NCI-H1417 (cell line): ENCODE measurements around the gene LRP2.

Source experiments
- DNase-seq, 3 experiments: peaks; one replicate each; lab custom pipeline; 2025; lab: John Stamatoyannopoulos, UW

Gene LRP2

DNA sequence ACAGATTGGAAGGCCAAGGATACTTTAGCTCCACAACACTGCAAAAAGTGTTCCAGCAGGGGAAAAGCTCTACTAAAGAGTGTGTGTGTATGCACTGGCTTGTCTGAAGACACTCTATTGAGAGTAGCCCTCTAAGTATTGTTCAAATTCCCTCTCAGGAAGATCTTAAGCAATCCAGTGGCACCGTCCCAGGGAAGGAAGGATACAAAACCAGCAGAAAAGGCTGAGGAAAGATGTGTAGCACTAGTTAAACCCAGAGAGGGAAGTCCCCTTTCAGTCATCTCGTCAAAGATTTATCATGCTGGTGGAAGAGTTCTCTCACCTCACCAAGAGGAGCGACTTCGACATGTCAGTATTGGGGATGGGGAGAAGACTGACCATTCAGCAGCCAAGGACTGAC is 242.5 kb downstream of the LRP2 start:
- DNase-seq, result no peak

DNA sequence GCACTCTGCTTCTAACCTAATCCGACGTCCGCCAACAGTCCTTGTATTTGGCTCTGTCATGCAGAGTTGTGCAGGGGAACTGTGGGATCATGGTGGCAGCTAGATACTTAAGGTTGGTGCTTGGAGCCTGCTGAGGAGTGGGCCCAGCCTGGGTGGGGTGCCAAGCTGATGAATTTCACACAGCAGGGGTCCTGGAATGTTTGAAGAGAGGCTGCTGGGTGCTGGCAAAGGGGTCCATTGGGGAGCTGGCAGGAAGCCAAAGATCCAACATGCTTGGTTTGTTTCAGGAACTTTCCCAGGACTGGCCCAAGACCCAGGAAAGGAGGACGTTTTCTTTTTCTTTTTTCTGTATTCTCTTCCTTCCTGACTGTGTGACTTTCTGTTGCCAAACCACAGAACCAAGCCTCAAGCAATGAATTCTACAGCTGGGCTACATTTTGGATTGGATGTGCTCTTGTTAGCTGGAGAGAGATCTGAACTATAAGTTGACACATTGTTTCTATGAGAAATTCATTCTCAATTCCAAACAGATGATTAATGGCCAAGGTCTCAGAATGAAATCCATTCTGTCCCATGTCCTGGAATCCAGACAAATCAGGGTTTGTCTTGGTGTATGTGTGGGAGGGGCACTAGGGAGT is 243.1 kb downstream of the LRP2 start:
- no peak for DNase-seq

DNA sequence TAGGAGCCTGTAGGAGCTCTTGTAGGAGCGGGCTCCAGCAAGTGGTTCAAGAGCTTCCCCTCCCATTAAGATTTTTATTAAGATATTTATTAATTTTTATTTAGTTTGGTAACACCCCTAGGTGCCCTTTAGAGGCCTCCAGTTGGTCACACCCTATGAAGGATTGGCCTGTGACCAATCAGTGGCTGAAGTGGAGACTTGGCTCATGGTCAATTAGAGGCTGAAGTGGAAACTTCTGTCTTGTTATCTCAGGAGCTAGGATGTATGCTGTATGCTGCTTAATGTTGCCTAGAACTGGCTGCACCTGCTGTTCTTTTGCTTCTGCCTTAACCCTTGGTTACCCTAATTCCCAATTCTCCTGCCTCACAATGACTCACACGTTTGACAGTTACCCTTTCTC is 244.3 kb downstream of the LRP2 start:
- peak in 2 of 3 experiments; percentile 4 to 27 for DNase-seq

DNA sequence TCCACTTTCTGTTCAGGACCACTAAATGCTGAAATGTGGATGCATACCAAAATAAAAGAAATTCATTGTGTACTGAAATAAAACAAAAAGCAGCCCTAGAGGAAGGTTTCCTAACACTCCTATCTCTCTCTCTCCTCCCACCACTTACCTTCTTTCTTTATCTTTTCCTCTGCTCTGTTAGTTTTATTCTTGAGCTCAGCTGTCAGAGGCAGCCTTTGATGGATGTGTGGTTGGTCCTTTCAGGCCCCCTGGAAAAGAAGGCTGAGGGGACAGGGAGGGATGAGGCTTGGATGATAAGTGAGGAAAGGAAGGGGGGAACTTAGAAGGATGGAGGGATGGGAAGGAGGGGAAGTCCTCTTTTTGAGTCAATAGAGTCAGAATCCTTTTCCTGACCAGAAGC is 245.3 kb downstream of the LRP2 start:
- DNase-seq, result no peak

DNA sequence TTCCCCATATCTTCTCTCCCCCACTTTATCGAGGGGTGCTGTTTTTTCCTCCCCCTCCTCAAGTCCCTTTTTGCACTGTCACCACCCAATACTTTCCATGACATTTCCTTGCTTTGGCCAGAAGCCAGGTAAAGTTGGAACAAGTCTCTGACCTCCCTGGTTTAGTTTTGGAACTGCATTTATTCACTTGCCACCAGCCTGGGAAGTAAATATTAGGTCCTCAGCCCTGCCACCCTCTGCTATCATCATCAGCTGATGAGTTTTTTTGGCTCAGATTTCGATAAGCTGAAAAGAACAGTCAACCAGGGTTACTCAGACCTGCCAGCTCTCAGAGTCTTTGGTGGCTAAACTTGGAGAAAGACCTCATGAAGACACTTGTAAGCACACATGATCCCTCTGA is 246.0 kb downstream of the LRP2 start:
- DNase-seq, result no peak

DNA sequence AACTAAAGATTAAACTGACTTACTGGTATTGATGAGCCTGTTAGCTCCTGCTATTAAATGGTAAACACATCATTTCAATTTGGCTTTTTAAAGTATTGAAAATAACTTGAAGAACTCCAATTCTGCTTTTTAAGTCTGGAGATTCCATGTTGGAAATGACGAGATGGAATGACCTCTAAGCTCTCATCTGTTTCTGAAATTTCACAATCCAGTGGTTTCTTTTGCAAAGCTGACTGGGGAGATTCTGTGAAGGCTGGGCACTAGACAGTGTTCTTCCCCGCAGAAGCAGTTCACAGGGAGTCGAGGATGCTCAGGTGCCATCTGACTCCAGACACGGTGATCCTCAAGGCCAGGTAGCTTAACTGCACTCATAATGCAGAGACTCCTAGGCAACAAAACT is 248.3 kb downstream of the LRP2 start:
- no peak for DNase-seq

DNA sequence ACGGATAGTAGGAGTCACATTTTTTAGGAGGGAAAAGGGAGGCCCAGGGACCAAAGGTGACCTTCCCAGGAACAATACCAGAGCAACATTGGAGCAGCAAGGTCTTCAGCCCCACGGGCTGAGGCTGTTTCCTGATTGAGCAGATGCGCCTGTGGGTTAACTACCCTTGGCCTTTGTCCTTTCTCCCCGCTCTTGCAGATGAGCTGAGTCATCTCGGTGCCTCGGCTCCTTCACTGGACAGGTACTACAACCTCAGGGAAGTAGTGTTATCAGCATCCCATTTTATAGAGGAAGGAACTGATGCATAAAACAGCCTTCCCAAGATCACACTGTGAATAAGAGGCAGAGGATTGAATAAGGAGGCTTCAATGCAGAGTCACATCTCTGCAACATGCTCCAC is 249.5 kb downstream of the LRP2 start:
- no peak for DNase-seq

DNA sequence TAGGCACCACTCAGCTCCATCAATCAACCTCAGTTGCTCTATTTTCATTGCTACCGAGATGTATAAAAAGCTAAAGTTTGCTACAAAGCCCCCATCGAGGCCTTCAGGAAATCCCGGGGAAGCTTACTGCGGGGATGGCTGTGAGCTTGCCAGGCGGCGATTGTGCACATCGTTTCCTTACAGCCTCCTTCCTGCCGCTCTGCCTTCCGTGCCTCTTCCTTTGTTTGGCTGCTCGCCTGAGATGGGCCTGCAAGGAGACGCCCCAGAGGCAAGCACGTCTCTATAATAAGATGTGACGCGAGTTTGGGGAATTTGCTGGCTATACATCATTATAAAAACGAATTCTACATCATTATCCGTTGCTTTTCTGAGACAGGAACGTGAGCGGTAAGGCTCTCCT is 251.4 kb downstream of the LRP2 start:
- peak in 1 of 3 experiments; percentile 4 for DNase-seq

DNA sequence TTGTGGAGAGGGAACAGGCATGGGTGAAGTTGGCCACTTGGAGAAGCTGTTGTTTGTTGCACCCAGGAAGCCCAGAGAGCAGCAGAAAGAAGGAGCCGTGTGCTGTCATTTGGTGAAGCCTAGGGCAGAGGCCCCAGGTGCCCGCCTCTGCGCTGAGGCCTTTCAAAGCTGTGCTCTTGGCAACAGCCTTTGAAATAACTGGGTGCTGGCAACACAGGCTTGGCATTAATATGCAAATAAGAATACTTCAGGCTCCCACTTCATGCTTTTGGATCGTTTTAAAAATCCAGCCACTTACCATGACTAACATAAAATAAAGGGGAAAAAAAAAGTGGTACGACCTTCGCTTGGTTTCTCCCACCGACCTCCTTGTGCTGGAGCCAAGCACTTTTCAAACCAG is 251.9 kb downstream of the LRP2 start:
- no peak for DNase-seq

DNA sequence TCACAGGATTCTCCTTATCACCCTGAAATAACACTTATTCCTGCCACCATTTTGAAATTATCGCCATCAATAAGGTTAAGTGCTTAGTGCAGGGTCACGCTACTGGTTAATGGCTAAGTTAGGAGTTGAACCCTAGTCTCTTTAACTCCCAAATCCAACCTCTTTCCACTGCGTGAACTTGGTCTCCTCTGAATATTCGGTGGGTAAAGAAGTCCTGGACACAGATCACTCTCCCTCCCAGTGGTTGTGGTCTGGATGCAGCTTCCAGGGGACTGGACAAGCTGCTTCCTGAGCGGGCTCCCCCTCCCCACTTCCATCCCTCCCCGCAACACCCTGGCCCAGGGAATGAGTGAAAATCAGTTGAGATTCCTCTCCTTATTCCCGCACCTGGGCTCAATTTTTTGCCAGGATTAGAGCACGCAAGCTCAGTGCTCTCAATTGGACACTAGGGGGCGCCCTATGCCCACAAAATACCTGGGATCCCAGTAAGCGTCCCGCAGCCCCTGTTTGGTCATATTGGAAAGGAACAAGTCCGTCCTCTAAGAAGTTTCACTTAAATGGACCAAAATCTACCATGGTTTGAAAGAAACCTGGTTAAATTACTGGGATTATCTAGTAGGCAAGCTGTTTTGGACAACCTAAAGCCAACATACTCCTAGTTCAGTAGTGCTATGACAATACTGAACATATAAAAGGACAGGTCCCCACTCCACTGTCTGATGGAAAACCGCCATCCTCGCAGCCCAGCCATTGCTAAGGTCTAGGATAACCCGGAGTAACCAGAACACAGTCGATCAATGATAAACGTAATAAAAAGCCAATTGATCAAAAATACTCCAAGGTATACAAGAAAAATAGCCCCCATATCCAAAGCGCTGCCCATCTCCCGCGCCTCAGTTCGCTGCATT is 252.6 kb downstream of the LRP2 start:
- peak; percentile 4 to 67 (median 58) for DNase-seq

DNA sequence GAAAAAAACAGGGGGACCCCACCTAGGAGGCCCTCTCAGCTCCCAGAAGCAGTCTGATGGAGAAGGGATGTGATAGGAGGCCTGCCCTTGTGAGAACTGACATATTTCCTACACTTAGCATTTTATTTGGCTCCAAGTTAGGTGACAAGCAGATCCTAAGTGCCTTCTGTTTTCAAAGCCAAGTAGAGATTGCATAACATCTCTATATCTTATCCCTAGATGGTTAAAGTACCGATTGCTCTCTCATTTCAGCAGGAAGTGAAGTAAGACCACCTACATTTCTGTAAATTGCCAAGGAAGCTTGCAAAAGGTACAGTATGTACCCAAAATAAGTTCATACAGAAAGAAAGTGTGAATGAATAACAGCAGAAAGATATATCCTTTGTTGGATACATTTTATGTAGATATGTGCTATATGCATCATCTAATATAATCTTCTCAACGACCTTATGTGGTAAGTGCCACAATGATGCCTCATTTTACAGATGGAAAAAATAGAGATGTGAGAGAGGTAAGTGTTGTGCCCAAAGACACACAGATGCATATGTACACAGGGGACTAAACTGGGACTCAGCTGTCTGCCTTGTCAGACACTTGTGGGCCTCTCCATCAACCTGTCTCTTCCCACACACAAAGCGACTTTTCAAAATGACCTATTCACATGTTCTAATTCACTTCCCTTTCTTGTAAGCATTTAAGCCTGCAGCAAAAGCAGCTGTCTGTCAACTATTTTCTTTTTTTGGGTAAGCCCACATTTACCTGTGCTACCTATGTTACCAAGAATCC is 254.0 kb downstream of the LRP2 start:
- DNase-seq, result no peak

DNA sequence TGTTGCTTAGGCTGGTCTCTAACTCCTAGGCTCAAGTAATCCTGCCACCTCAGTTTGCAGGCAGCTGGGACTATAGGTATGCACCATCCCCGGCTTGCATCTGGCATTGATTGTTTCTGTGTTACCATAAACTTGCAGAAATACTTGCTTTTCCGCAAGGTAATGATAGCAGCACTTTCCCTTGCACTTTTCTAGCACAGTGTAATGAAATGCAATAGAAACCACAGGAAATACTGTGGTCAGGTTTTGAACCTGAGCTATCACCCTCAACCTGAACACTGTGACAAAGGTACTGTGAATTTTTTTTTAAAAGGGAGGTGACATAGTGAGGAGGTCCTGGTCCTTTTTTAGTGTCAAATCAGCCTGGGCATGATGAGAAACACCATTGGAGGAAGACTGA is 254.7 kb downstream of the LRP2 start:
- DNase-seq, result no peak

DNA sequence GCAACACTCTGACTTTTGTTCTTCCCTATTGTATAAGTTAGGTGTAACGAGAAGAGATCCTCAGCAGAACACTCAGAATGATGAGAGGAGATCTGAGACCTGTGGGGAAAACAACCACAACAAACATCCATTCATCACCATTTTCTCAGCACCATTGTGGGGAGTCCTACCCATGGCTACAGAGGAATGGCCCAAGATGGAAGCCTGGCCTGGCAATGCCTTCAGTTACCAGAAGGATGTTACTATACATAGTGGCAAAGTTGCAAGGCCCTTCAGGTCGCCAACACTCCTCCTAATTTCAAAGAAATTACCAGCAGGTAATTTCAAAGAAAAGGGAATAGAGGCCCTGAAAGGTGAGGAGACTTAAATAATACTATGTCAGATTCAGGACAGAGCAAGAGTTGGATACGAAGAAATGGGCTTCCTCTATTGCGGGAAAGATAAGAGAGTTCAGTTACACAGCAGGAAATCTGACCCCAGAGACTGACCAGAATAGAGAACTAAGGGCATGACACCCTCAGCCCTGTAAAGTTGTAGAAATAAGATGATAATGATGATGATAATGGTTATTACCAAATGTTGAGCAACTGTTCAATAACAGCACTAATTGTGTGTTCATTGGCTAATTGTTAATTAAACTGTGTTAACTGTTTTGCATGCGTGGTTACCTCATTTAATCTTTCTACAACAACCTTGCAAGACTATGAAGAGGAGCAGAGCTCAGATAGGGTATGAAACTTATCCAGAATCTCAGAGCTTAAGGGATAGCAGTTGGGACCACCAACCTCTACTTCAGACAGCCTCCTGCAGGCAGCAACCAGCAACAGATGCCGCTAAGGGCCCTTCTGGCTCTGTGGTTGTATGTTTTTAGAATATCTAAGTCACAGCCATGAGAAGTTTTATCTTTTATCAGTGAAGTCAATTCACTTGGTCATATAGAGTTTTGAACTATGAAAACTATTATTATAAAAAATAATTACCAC is 255.5 kb downstream of the LRP2 start:
- DNase-seq, result no peak

DNA sequence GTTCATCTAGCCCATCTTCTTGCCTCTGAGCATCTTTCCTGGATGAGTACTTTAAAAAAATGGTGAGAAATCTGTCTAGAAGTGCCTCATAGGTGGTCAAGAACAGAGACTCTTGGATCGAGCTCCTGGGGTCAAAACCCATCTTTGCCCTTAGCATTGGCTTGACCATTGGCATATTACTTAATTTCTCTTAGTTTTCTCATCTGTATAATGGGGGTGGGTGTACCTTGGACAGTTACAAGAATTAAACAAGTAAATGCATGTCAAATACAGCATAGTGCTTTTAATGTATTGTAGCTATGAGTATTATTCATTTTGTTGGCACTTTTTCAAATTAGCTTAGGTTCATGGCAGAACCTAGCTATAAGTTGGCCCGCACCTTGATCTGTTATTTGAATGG is 256.2 kb downstream of the LRP2 start:
- DNase-seq, result no peak

DNA sequence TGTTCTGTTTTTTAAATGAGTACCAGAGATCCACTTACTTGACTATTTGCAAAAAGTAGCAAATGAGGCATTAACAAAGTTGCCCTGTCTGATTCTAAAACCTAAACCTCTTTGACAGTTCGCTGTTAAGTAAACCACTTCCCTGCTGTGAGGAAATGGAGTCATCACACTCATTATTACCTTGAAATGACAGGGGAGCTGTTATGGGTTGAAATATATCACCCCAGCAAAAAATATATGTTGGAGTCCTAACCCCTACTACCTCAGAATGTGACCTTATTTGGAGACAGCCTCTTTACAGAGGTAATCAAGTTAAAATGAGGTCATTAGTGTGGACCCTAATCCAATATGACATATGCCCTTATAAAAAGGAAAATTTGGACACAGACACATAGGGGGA is 256.9 kb downstream of the LRP2 start:
- peak in 2 of 3 experiments; percentile 2 to 53 for DNase-seq

DNA sequence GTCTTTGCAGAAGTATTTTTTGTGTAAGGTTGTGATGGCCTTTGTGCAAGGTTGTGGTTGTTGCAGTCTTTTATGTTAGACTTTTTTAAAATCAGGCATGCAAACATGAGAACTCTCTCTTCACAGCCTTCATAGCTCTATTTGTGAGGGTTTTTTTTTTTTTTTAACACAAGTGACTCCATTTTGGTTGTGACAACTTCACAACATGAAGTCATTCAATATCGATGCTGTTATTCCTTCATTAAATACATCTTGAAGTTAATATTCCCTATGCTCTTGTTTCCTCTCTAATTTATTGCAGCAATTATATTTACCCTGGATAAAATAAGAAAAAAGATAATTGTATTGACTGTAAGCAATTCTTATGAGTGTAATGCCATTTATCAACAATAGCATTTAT is 257.5 kb downstream of the LRP2 start:
- peak in 1 of 3 experiments; percentile 26 for DNase-seq

DNA sequence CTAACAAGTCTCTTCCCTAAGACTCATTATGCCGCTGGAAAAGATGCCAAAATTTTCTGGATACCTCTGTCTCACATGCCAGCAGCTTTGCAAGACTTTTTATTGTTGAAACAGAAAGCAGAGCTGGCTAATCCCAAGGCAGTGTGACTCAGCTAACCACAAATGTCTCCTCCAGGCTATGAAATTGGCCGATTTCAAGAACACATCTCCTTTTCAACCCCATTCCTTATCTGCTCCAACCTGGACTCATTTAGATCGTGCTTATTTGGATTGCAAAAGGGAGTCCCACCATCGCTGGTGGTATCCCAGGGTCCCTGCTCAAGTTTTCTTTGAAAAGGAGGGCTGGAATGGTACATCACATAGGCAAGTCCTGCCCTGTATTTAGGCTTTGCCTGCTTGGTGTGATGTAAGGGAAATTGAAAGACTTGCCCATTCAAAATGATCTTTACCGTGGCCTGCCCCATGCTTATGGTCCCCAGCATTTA is 266.7 kb downstream of the LRP2 start:
- DNase-seq, result no peak

DNA sequence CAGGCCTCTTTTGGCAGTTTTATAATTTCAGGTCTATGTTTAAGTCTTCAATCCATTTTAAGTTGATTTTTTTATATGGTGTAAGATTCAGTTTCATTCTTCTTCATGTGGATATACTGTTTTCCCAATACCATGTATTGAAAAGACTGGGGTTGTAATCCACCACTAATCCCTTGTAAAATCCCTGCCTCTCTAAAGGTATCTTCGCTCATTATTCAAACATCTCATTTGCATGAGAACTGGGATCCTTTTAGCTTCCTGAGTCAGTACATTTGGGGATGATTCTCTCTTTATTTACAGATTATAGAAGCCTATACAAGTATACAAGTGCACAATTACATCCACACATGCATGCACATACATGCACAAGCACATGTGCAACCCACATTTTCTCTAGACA is 267.7 kb downstream of the LRP2 start:
- DNase-seq, result no peak

DNA sequence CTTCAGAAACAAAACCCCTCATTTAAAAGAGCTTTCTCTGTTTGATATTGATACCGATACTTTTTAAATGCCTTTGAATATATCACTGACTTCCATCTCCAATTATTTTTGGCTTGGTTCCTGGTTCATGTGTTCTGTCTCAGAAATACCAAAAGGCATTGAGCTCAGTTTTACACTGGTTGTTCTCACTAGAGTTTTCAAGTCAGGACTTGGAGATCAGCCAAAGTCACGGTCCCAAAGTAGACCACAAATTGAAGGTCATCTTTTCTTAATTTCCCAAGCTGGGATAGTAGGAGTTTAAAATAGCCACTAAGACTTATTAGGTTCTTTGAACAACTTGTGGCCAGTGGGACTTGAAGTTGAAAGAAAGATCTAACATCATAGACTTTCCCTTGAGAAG is 268.8 kb downstream of the LRP2 start:
- no peak for DNase-seq

DNA sequence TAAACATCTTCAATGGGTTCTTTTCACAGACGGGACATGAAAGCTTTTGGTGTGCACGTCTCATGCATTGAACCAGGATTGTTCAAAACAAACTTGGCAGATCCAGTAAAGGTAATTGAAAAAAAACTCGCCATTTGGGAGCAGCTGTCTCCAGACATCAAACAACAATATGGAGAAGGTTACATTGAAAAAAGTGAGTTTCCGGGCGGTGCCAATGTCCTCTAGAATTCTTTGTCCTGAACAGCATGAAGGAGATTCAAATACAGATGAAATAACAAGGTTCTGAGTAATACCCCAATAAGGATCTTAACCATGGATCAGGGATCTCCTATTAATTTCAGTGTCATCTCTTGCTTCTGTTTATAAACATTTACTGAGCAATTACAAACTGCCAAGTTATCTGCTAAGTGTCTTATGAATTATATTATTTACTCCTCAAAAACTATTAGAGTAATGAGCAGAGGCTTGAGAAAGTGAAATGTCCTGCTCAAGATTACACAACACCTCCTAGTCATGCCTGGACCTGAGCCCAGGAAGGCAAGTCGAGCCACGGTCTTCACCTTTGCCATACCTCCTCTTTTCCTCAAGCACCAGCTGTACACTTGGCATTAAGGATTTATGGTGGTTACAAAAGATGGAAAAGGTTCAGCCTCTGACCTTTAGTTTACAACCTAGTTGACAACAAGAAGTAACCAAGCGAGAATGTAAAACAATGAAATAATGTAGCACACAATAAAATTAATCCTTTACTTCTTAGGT is 270.4 kb downstream of the LRP2 start:
- DNase-seq, result no peak

DNA sequence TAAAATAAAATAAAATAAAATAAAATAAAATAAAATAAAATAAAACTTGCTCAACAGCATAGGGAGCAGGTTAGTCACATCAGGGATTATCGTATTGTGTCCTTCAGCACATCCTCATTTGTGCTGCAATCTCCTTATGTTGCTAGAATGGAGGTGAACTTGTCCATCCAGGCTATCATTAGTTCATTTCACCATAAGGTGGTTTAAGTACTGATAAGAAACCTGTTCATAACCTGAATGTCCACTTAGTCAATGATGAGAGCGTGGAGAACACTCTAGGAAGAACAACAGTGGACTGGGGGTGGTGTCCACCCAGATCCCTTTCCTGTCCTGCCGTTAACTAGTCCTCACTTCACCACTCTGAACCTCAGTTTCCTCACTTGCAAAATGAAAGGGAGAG is 271.1 kb downstream of the LRP2 start:
- DNase-seq, result no peak
